Fibroblast of lung (primary cell): Measurements from ENCODE around the gene ZFPM1. TPM values are rescaled to one million over a fixed set of nuclear protein-coding genes. Genes with fewer than 3 reads are reported as not detected.

ENCODE experiments used
- DNase-seq, 2 donors: peaks; one replicate each; pipeline versions ENCODE4 v3.0.0 to v3.0.0-alpha.2; 2010; ENCODE audit warnings: low read depth in 2 of 2
- H2AFZ ChIP-seq: 2 replicates; pipeline ENCODE4 v1.5.1; 2012; ENCODE audit warnings: low read length, control low read depth, inconsistent platforms
- H3K27ac ChIP-seq: 2 replicates; pipeline ENCODE4 v1.5.1; 2011; ENCODE audit warnings: low read length, control low read depth; ENCODE audit not compliant: insufficient read depth
- H3K27me3 ChIP-seq: 2 replicates; pipeline ENCODE4 v1.5.1; 2011; ENCODE audit warnings: mild to moderate bottlenecking, low read length; ENCODE audit not compliant: control insufficient read depth, insufficient read depth
- H3K36me3 ChIP-seq: 2 replicates; pipeline ENCODE4 v1.5.1; 2011; ENCODE audit warnings: low read length; ENCODE audit not compliant: control insufficient read depth, insufficient read depth
- H3K4me1 ChIP-seq: 2 replicates; pipeline ENCODE4 v1.5.1; 2011; ENCODE audit warnings: low read length; ENCODE audit not compliant: control insufficient read depth, insufficient read depth; ENCODE audit errors: extremely low read depth
- H3K4me2 ChIP-seq: 2 replicates; pipeline ENCODE4 v1.5.1; 2011; ENCODE audit warnings: low read length, control low read depth; ENCODE audit not compliant: insufficient read depth; ENCODE audit errors: extremely low read depth
- H3K4me3 ChIP-seq, 4 experiments: fragments of 200-600 bp in 1 of 4; sonication (generic) in 1 of 4; replicated peaks in 1 of 4; 2 replicates each; pipeline ENCODE4 v1.5.1; 2011 to 2016; ENCODE audit warnings: low read length in 4 of 4, low read depth in 3 of 4, mild to moderate bottlenecking in 3 of 4, control low read depth in 2 of 4, inconsistent platforms in 1 of 4, mixed read lengths in 1 of 4; ENCODE audit not compliant: insufficient read depth in 1 of 4; ENCODE audit errors: control extremely low read depth in 1 of 4
- H3K79me2 ChIP-seq: 2 replicates; pipeline ENCODE4 v1.5.1; 2012; ENCODE audit warnings: mild to moderate bottlenecking, low read length, inconsistent platforms; ENCODE audit not compliant: control insufficient read depth, insufficient read depth
- H3K9ac ChIP-seq: 2 replicates; pipeline ENCODE4 v1.5.1; 2011; ENCODE audit warnings: mild to moderate bottlenecking, low read length, control low read depth; ENCODE audit not compliant: insufficient read depth
- H3K9me3 ChIP-seq: 2 replicates; pipeline ENCODE4 v1.5.1; 2012; ENCODE audit warnings: low read depth, low read length; ENCODE audit not compliant: control insufficient read depth, insufficient read depth
- H4K20me1 ChIP-seq: 2 replicates; pipeline ENCODE4 v1.5.1; 2011; ENCODE audit warnings: low read length; ENCODE audit not compliant: control insufficient read depth, insufficient read depth; ENCODE audit errors: extremely low read depth
- EZH2 ChIP-seq: IDR thresholded peaks from 2 replicates; pipeline ENCODE4 v1.5.1; 2012; ENCODE audit warnings: low read length, control low read depth, mild to moderate bottlenecking; ENCODE audit errors: missing control alignments
- polyA plus RNA-seq, 2 donors: library from polyadenylated mRNA; depleted of rRNA in 1 of 2; stranded (reverse) in 1 of 2; unstranded in 1 of 2; fragments of >200 nt; gene quantifications; 2 replicates each; pipeline ENCODE4 v1.2.1, GENCODE V29; 2011 to 2012; ENCODE audit warnings: missing spikeins in 1 of 2
- total RNA-seq: library from RNA; depleted of rRNA; stranded (reverse); fragments of >200 nt; gene quantifications from 2 replicates; pipeline ENCODE4 v1.2.1, GENCODE V29; 2014
- TF ChIP-seq, protein P1 (sequence below), 2 donors: IDR thresholded peaks in 1 of 2; conservative IDR thresholded peaks in 1 of 2; 1 replicate in 1 of 2; 2 replicates in 1 of 2; pipeline ENCODE4 v1.5.1; 2011 to 2012; ENCODE audit warnings: low read length in 2 of 2, control low read depth in 1 of 2, inconsistent platforms in 1 of 2, low read depth in 1 of 2, mild to moderate bottlenecking in 1 of 2

ZFPM1 gene
- total and polyA plus RNA-seq, 2 donors (not counting 1 experiment from before 2014, with no cell fraction given): 0.27 to 1.7 TPM

DNA sequence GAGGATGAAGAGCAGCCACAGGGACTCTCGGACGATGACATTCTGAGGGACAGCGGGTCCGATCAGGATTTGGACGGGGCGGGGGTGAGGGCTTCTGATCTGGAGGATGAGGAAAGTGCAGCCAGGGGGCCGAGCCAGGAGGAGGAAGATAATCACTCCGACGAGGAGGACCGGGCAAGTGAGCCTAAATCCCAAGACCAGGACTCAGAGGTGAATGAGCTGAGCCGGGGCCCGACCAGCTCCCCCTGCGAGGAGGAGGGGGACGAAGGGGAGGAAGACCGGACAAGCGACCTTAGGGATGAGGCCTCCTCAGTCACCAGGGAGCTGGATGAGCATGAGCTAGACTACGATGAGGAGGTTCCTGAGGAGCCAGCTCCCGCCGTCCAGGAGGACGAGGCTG is 124.1 kb downstream of the ZFPM1 start:
- no peaks in the 10 kb centered on the region for H3K27me3 ChIP-seq
- no peaks in the 10 kb centered on the region for H4K20me1 ChIP-seq
- peaks cover 14% of the 10 kb centered on the region for H3K36me3 ChIP-seq
- peaks cover 54% of the 10 kb centered on the region for H3K79me2 ChIP-seq
- no peak overlapping the region for H2AFZ ChIP-seq
- H3K27ac ChIP-seq: no peak overlapping the region
- H3K4me1 ChIP-seq: no peaks in the 10 kb centered on the region
- H3K9me3 ChIP-seq: no peaks in the 10 kb centered on the region
- H3K9ac ChIP-seq: no peak overlapping the region
- TF ChIP-seq EZH2: no peak
- TF ChIP-seq, protein P1, sequence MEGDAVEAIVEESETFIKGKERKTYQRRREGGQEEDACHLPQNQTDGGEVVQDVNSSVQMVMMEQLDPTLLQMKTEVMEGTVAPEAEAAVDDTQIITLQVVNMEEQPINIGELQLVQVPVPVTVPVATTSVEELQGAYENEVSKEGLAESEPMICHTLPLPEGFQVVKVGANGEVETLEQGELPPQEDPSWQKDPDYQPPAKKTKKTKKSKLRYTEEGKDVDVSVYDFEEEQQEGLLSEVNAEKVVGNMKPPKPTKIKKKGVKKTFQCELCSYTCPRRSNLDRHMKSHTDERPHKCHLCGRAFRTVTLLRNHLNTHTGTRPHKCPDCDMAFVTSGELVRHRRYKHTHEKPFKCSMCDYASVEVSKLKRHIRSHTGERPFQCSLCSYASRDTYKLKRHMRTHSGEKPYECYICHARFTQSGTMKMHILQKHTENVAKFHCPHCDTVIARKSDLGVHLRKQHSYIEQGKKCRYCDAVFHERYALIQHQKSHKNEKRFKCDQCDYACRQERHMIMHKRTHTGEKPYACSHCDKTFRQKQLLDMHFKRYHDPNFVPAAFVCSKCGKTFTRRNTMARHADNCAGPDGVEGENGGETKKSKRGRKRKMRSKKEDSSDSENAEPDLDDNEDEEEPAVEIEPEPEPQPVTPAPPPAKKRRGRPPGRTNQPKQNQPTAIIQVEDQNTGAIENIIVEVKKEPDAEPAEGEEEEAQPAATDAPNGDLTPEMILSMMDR (conservative IDR thresholded peaks at IDR 0.05 in 1 of 2, IDR thresholded peaks at IDR 0.05 in 1 of 2; ENCODE audit: low read depth in 1 of 2, low read length in 2 of 2): no peak
- H3K4me2 ChIP-seq: no peak overlapping the region
- H3K4me3 ChIP-seq: no peak overlapping the region
- no peak for DNase-seq

DNA sequence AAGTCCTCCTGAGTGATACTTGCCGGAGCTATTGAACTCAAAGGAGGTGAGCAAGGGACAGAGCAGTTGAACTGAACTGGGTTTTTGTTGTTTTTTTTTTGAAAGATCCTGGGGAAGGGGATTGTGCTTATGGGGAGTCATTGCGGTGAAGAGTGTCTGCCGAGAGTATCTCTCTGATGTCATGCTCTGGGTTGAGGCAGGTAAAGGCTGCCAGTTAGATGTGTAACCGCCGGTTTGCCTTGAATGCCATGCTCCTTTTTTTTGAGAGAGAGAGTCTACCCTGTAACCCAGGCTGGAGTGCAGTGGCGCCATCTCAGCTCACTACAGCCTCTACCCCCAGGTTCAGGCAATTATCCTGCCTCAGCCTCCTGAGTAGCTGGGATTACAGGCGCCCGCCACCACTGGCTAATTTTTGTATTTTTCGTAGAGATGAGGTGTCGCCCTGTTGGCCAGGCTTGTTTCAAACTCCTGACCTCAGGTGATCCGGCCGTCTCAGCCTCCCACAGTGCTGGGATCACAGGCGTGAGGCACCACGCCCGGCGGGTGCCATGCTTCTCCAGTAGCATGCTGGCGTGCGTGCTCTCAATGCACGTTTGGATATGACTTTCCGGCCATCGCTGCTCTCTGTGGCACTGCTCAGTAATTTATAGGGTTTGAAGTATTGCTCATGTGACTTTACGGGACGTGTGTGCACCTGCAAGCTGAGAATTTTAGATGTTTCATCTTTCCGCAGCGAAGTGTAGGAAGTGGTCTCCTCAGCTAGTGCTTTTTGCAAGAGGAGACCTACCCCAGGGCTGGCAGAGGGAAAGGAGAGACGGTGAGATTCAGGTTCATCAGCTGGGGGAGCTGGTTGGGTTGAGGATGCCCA is 125.6 kb downstream of the ZFPM1 start:
- Histone ChIP-seq H3K36me3 (peaks cover 16% of the 10 kb centered on the region), H3K9me3 (no peaks in the 10 kb centered on the region), H4K20me1 (no peaks in the 10 kb centered on the region), H3K4me3 (no peak overlapping the region), H3K27me3 (no peaks in the 10 kb centered on the region), H3K4me2 (no peak overlapping the region), H3K9ac (no peak overlapping the region), H3K27ac (no peak overlapping the region), H2AFZ (no peak overlapping the region), H3K4me1 (no peaks in the 10 kb centered on the region), H3K79me2 (peaks cover 56% of the 10 kb centered on the region)
- no peak for DNase-seq
- no peak for TF ChIP-seq EZH2
- TF ChIP-seq, protein P1 (conservative IDR thresholded peaks at IDR 0.05 in 1 of 2, IDR thresholded peaks at IDR 0.05 in 1 of 2; ENCODE audit: low read depth in 1 of 2, low read length in 2 of 2): no peak

DNA sequence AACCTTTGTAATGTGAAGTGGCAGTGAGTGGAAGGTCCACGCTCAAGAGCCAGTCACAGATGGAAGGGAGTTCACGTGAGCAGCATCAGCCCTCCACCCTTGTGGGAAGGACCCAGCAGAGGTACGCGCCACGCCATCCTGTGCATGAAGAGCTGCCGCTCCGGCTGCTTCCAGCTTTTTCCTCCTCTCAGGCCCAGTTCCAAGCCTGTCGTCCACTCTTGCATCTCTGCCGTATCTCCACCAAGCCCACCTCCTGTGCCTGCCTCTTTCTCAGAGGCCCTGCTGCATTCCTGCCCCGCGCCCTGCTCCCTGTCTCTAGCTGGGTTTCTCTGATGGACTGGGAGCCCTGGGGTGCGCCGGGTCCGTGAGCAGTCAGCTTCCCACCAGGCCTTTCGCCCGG is 127.3 kb downstream of the ZFPM1 start:
- Histone ChIP-seq H3K27me3 (no peaks in the 10 kb centered on the region), H2AFZ (no peak overlapping the region), H3K36me3 (peaks cover 17% of the 10 kb centered on the region), H3K4me2 (no peak overlapping the region), H3K4me3 (no peak overlapping the region), H3K27ac (no peak overlapping the region), H3K9me3 (no peaks in the 10 kb centered on the region), H3K9ac (no peak overlapping the region), H4K20me1 (no peaks in the 10 kb centered on the region), H3K79me2 (peaks cover 49% of the 10 kb centered on the region), H3K4me1 (no peaks in the 10 kb centered on the region)
- TF ChIP-seq EZH2: no peak
- TF ChIP-seq, protein P1 (conservative IDR thresholded peaks at IDR 0.05 in 1 of 2, IDR thresholded peaks at IDR 0.05 in 1 of 2; ENCODE audit: low read depth in 1 of 2, low read length in 2 of 2): no peak
- no peak for DNase-seq
